Astrocyte of the spinal cord (primary cell): ENCODE results near the gene HSPA1B.
"Not testable (repeated sequence)": the region's sequence is repeated elsewhere in the genome, so short reads cannot be mapped to it uniquely, and the experiment has no call there.

Source experiments
- DNase-seq: peaks from one replicate; pipeline ENCODE4 v3.0.0; 2011; ENCODE audit warnings: low read depth, low spot score
- H3K4me3 ChIP-seq: 2 replicates; pipeline ENCODE4 v1.5.1; 2011; ENCODE audit warnings: low read depth, mild to moderate bottlenecking, low read length, moderate library complexity
- CTCF ChIP-seq: IDR thresholded peaks from 2 replicates; pipeline ENCODE4 v1.5.1; 2012; ENCODE audit warnings: low read depth, mild to moderate bottlenecking, low read length, inconsistent platforms
- in situ Hi-C: cut with HindIII; loops from 2 replicates; pipeline ENCODE4 v1.10.0; 2017; ENCODE audit warnings: low sequenced_read_pairs

HSPA1B gene

DNA sequence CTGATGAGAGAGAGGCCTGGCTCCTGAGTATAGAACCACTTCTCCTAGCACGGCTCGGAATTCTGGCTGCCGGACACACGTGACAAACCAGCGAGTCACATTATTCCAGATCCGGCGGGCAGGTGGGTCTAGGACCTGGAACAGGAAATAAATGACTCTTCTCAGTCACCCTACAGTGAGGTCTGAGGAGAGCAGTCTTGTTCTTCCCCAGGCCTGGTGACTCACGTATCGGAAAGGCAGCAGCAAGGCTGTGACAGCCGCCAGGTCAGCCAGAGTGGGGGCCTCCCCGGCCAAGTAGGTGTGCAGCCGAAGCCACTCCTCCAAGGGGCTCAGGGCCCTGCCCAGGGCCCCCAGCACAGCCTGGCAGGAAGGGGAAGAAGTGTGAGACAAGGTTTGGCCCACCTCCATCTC lies 34.8 kb upstream of the HSPA1B start:
- no peak for TF ChIP-seq CTCF
- DNase-seq: peak; percentile 50
- in situ Hi-C loops: no loop called here
- no peak overlapping the region for H3K4me3 ChIP-seq

GRCh38 chr6:31793927-31794245 lies 33.7 kb upstream of the HSPA1B start:
- DNase-seq, in situ Hi-C loops: not testable (repeated sequence)
- H3K4me3 ChIP-seq: peak overlapping the region; percentile 69

DNA sequence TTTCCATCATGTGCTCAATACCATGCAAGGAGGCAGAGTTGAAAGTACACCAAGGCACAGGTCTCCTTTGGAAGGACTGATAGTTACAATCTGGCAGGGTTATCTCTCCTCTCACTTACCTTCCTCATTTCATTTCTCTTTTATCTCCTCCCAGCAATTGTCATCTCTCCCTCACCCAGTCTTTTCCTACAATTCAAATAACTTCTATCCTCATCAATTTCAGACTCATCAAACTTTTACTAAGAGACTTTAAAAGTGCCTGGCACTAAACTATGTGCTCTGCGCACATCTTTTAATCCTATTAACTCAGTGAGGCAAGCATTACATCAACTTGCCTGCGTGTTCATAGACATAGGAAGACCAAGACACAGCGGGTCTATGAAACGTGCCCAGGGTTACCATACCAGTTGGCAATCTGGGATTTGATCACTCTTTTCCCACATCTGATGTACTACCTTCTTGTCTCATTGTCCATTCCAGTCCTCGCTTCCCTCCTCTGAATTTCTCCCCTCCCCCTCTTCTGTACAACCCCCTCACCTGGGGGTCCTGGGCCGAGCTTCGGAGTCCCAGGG lies 33.2 kb upstream of the HSPA1B start:
- DNase-seq: no peak
- peak overlapping the region; percentile 69 for H3K4me3 ChIP-seq
- no peak for TF ChIP-seq CTCF
- in situ Hi-C loops: no loop called here

DNA sequence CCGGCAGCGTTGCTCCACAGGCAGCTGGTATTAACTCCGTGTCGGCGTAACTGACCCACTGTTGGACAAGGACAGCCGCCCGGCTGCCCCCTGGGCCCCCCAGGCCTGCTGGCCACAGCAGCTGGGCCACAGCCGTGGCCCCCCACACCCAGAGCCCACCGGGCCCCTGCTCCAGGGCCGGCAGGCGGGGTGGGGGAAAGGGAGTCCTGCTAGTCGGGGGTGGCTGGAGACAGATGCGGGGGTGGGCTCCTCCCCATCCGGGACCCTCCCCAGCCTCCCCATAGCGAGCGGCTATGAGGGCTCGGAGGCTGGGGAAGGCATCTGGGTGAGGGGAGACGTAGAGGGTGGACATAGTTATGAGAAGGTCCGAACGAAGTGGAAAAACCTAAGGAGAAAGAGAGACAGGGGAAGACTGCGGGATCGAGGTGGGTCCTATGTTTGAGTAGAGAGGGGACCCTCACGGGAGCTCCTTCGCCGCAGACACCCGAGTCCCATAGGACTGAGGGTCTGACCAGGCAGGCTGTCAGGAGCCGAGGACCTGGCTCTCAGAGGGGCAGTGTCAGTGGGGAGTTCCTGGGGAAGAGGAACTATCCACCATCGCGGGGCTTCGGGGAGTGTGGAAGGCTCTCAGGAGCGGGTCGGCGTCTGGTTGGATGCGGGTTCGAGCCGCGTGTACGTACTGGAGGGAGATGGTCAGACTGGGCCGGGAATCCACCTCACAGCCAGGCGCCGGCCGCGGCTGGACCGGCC lies 32.5 kb upstream of the HSPA1B start:
- in situ Hi-C loops: no loop called here
- peak overlapping the region; percentile 69 for H3K4me3 ChIP-seq
- TF ChIP-seq CTCF: no peak
- DNase-seq: peak; percentile 55

- peak; percentile 87 for DNase-seq
- in situ Hi-C loops: no loop called here
- peak within 1 kb of the TSS; percentile 69 for H3K4me3 ChIP-seq
- TF ChIP-seq CTCF: peak; percentile 81
These were observed 31.8 kb upstream of the HSPA1B start, which contains the start of gene VARS1 for GRCh38 chr6:31795616-31796298. Gene VARS1 (minus strand): TSS chr6:31795752. CDS start chr6:31795217, 535 bp downstream.

GRCh38 chr6:31796993-31797385 lies 30.5 kb upstream of the HSPA1B start:
- no peak overlapping the region for H3K4me3 ChIP-seq
- in situ Hi-C loops: no loop called here
- no peak for TF ChIP-seq CTCF
- DNase-seq: no peak

- no peak for TF ChIP-seq CTCF
- no peak for DNase-seq
- H3K4me3 ChIP-seq: no peak overlapping the region
- in situ Hi-C loops: no loop called here
These were observed 29.9 kb upstream of the HSPA1B start for GRCh38 chr6:31797588-31797987.
